Sigmoid colon (tissue), 7 donors: ENCODE data around the gene SLC41A1. TPM values are rescaled to one million over a fixed set of nuclear protein-coding genes. Genes with fewer than 3 reads are reported as not detected.

Experiments used
- DNase-seq: peaks from one replicate; pipeline ENCODE4 v3.0.0-alpha.2; 2019
- H3K27ac ChIP-seq, 4 donors: fragments of 200-600 bp; sonication (generic); one replicate each; pipeline ENCODE4 v1.5.1; 2016 to 2019; ENCODE audit warnings: mild to moderate bottlenecking in 1 of 4
- H3K27me3 ChIP-seq, 3 donors: fragments of 200-600 bp; sonication (generic); one replicate each; pipeline ENCODE4 v1.5.1; 2019; ENCODE audit warnings: mild to moderate bottlenecking in 1 of 3
- H3K36me3 ChIP-seq, 4 donors: fragments of 200-600 bp; sonication (generic); one replicate each; pipeline ENCODE4 v1.5.1; 2016 to 2019
- H3K4me1 ChIP-seq, 4 donors: fragments of 200-600 bp; sonication (generic); one replicate each; pipeline ENCODE4 v1.5.1; 2017 to 2019
- H3K4me3 ChIP-seq, 4 donors: fragments of 200-600 bp; sonication (generic); one replicate each; pipeline ENCODE4 v1.5.1; 2017 to 2019; ENCODE audit warnings: mild to moderate bottlenecking in 2 of 4, moderate library complexity in 1 of 4
- H3K9me3 ChIP-seq, 4 donors: fragments of 200-600 bp in 3 of 4; sonication (generic) in 3 of 4; one replicate each; pipeline versions ENCODE4 v1.5.1 to v1.6.1; 2013 to 2019
- CTCF ChIP-seq, 4 experiments: fragments of 450-650 bp in 3 of 4; fragments of 200-600 bp in 1 of 4; IDR thresholded peaks; one replicate each; pipeline ENCODE4 v1.5.1; 2016 to 2019; ENCODE audit warnings: antibody characterized with exemption in 4 of 4, mild to moderate bottlenecking in 3 of 4, moderate library complexity in 2 of 4
- EP300 ChIP-seq, 4 donors: sonication (generic); formaldehyde crosslinking; IDR thresholded peaks; one replicate each; pipeline ENCODE4 v1.6.1; 2017; ENCODE audit warnings: antibody characterized with exemption in 4 of 4
- POLR2A ChIP-seq, 2 donors: fragments of 450-650 bp; IDR thresholded peaks; one replicate each; pipeline ENCODE4 v1.6.1; 2016; ENCODE audit warnings: antibody characterized with exemption in 2 of 2, mild to moderate bottlenecking in 2 of 2, moderate library complexity in 2 of 2
- POLR2AphosphoS5 ChIP-seq, 4 donors: sonication (generic); formaldehyde crosslinking; IDR thresholded peaks; one replicate each; pipeline ENCODE4 v1.6.1; 2017; ENCODE audit warnings: antibody characterized with exemption in 4 of 4
- WGBS, 2 donors: extraction: QIAGEN DNeasy Blood & Tissue Kit; methylation state at CpG; one replicate each; pipeline ENCODE4 v1.1.7; 2013; 5-methylcytosine and 5-hydroxymethylcytosine counted together
- intact Hi-C: fragments of 100-400 bp; cut with DNase I; formaldehyde crosslinking; loops from one replicate; pipeline ENCODE4 v1.15.1; 2023
- polyA plus RNA-seq, 3 donors: library from polyadenylated mRNA; stranded (reverse); fragments of 200-250 nt; gene quantifications; one replicate each; pipeline ENCODE4 v1.2.3, GENCODE V29; 2013
- total RNA-seq, 4 donors: library from RNA; depleted of rRNA; stranded (reverse); fragments of >200 nt; gene quantifications; one replicate each; pipeline ENCODE4 v1.1.0, GENCODE V29; 2016
- donor health status: healthy with polysubstance abuse.
- donor health status: Bipolar disorder and iron deficiency.
- donor health status: healthy.

The SLC41A1 gene
- total and polyA plus RNA-seq, 7 donors: 1.8 to 46.3 (median 11.4) TPM

- H3K27me3 ChIP-seq: no peaks in the 10 kb centered on the region
- H3K9me3 ChIP-seq: no peaks in the 10 kb centered on the region
- H3K4me3 ChIP-seq: no peak overlapping the region
- peaks cover 0 to 17% (median 0%) of the 10 kb centered on the region in 4 donors for H3K36me3 ChIP-seq
- WGBS, 2 donors: 56 to 64% methylated on average over 5 of the region's 5 CpGs
- H3K4me1 ChIP-seq: peaks cover 0 to 65% (median 49%) of the 10 kb centered on the region in 4 donors
- TF ChIP-seq POLR2A (IDR thresholded peaks at IDR 0.05): no peak
- TF ChIP-seq POLR2AphosphoS5 (IDR thresholded peaks at IDR 0.05): no peak
- TF ChIP-seq EP300 (IDR thresholded peaks at IDR 0.05): no peak
- no peak for TF ChIP-seq CTCF (IDR thresholded peaks at IDR 0.05)
- no peak for DNase-seq
- intact Hi-C loops: no loop called here
- H3K27ac ChIP-seq: no peak overlapping the region
These were observed 7.8 kb downstream of the SLC41A1 start for GRCh38 chr1:205805082-205805711.

- Histone ChIP-seq H3K4me3 (no peak overlapping the region), H3K4me1 (peaks cover 0 to 59% (median 43%) of the 10 kb centered on the region in 4 donors), H3K27ac (no peak overlapping the region), H3K9me3 (no peaks in the 10 kb centered on the region), H3K36me3 (peaks cover 0 to 17% (median under 1%) of the 10 kb centered on the region in 4 donors), H3K27me3 (no peaks in the 10 kb centered on the region)
- intact Hi-C loops: no loop called here
- 97 to 100% methylated on average over 2 of the region's 2 CpGs for WGBS, 2 donors
- no peak for DNase-seq
- TF ChIP-seq EP300 (IDR thresholded peaks at IDR 0.05) (no peak), CTCF (IDR thresholded peaks at IDR 0.05) (no peak), POLR2AphosphoS5 (IDR thresholded peaks at IDR 0.05) (no peak), POLR2A (IDR thresholded peaks at IDR 0.05) (no peak)
These were observed 8.4 kb downstream of the SLC41A1 start for GRCh38 chr1:205804605-205805004.

- 71 to 81% methylated on average over 4 of the region's 4 CpGs for WGBS, 2 donors
- TF ChIP-seq POLR2A (IDR thresholded peaks at IDR 0.05) (no peak), POLR2AphosphoS5 (IDR thresholded peaks at IDR 0.05) (no peak), CTCF (IDR thresholded peaks at IDR 0.05) (no peak), EP300 (IDR thresholded peaks at IDR 0.05) (no peak)
- Histone ChIP-seq H3K36me3 (peaks cover 2 to 20% (median 6%) of the 10 kb centered on the region in 4 donors), H3K4me1 (peaks cover 0 to 53% (median 36%) of the 10 kb centered on the region in 4 donors), H3K4me3 (no peak overlapping the region), H3K27me3 (no peaks in the 10 kb centered on the region), H3K9me3 (no peaks in the 10 kb centered on the region), H3K27ac (no peak overlapping the region)
- intact Hi-C loops: no loop called here
- no peak for DNase-seq
These were observed 9.0 kb downstream of the SLC41A1 start for GRCh38 chr1:205803986-205804385.

GRCh38 chr1:205802060-205802459 is 10.9 kb downstream of the SLC41A1 start:
- 96 to 98% methylated on average over 8 of the region's 8 CpGs for WGBS, 2 donors
- DNase-seq: no peak
- TF ChIP-seq CTCF (IDR thresholded peaks at IDR 0.05) (no peak), EP300 (IDR thresholded peaks at IDR 0.05) (no peak), POLR2A (IDR thresholded peaks at IDR 0.05) (no peak), POLR2AphosphoS5 (IDR thresholded peaks at IDR 0.05) (no peak)
- no peak overlapping the region for H3K4me3 ChIP-seq
- H3K4me1 ChIP-seq: peaks cover 0 to 46% (median 29%) of the 10 kb centered on the region in 4 donors
- intact Hi-C loops: no loop called here
- no peak overlapping the region for H3K27ac ChIP-seq
- H3K27me3 ChIP-seq: no peaks in the 10 kb centered on the region
- H3K36me3 ChIP-seq: peaks cover 17 to 39% (median 20%) of the 10 kb centered on the region in 4 donors
- no peaks in the 10 kb centered on the region for H3K9me3 ChIP-seq
